Liver (tissue), 3 donors: ENCODE data around the gene TNS3.

Experiments
- GABPA ChIP-seq, 2 donors: IDR thresholded peaks in 1 of 2; conservative IDR thresholded peaks in 1 of 2; 2 replicates each; pipeline ENCODE4 v1.6.1; 2016; ENCODE audit warnings: antibody characterized with exemption in 2 of 2, mild to moderate bottlenecking in 1 of 2, moderate library complexity in 1 of 2
- RAD21 ChIP-seq, 2 donors: IDR thresholded peaks; 2 replicates each; pipeline ENCODE4 v1.6.1; 2016; ENCODE audit warnings: antibody characterized with exemption in 2 of 2, mild to moderate bottlenecking in 2 of 2
- RXRA ChIP-seq, 2 donors: IDR thresholded peaks; 2 replicates each; pipeline ENCODE4 v1.6.1; 2017 to 2018; ENCODE audit warnings: antibody characterized with exemption in 2 of 2, mild to moderate bottlenecking in 1 of 2
- TAF1 ChIP-seq: conservative IDR thresholded peaks from 2 replicates; pipeline ENCODE4 v1.6.1; 2016; ENCODE audit warnings: antibody characterized with exemption, mild to moderate bottlenecking
- YY1 ChIP-seq: IDR thresholded peaks from 2 replicates; pipeline ENCODE4 v1.6.1; 2016; ENCODE audit warnings: antibody characterized with exemption, mild to moderate bottlenecking
- TF ChIP-seq, protein P1 (sequence below): fragments of 150-350 bp; IDR thresholded peaks from 2 replicates; pipeline ENCODE4 v1.5.1; 2017; ENCODE audit warnings: improper control_type of control experiment, low read depth, low read length; ENCODE audit not compliant: missing input control
- TF ChIP-seq, protein P2 (sequence below): IDR thresholded peaks from 2 replicates; pipeline ENCODE4 v1.6.1; 2016; ENCODE audit warnings: antibody characterized with exemption
- TF ChIP-seq, protein P3 (sequence below): IDR thresholded peaks from 2 replicates; pipeline ENCODE4 v1.6.1; 2016; ENCODE audit warnings: antibody characterized with exemption, mild to moderate bottlenecking
- donor health status: healthy.
- donor health status: healthy.

DNA sequence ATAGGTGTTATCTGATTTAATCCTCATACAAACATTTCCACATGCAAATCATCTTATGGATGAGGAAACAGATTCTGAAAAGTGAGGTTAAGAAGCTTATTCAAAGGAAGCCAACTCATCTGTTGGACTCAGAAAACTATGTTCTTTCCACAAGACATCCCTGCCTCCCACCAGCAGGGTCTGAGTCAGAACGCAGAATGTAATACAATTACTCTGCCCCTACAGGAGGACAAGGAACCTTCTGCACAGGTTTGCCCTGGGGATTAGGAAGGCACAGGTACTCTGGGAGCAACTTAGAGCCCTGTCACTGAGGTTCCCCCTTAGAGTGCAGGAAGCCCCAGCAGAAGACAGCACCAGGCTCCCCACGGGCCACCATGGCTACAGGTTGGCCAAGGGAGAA is 255.7 kb downstream of the TNS3 start:
- TF ChIP-seq, protein P1, sequence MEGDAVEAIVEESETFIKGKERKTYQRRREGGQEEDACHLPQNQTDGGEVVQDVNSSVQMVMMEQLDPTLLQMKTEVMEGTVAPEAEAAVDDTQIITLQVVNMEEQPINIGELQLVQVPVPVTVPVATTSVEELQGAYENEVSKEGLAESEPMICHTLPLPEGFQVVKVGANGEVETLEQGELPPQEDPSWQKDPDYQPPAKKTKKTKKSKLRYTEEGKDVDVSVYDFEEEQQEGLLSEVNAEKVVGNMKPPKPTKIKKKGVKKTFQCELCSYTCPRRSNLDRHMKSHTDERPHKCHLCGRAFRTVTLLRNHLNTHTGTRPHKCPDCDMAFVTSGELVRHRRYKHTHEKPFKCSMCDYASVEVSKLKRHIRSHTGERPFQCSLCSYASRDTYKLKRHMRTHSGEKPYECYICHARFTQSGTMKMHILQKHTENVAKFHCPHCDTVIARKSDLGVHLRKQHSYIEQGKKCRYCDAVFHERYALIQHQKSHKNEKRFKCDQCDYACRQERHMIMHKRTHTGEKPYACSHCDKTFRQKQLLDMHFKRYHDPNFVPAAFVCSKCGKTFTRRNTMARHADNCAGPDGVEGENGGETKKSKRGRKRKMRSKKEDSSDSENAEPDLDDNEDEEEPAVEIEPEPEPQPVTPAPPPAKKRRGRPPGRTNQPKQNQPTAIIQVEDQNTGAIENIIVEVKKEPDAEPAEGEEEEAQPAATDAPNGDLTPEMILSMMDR = no peak
- TF ChIP-seq RXRA (IDR thresholded peaks at IDR 0.05) (no peak), YY1 (no peak), TAF1 (no peak), GABPA (IDR thresholded peaks at IDR 0.05 in 1 of 2, conservative IDR thresholded peaks at IDR 0.05 in 1 of 2) (no peak), RAD21 (IDR thresholded peaks at IDR 0.05) (no peak)
- TF ChIP-seq, protein P2, sequence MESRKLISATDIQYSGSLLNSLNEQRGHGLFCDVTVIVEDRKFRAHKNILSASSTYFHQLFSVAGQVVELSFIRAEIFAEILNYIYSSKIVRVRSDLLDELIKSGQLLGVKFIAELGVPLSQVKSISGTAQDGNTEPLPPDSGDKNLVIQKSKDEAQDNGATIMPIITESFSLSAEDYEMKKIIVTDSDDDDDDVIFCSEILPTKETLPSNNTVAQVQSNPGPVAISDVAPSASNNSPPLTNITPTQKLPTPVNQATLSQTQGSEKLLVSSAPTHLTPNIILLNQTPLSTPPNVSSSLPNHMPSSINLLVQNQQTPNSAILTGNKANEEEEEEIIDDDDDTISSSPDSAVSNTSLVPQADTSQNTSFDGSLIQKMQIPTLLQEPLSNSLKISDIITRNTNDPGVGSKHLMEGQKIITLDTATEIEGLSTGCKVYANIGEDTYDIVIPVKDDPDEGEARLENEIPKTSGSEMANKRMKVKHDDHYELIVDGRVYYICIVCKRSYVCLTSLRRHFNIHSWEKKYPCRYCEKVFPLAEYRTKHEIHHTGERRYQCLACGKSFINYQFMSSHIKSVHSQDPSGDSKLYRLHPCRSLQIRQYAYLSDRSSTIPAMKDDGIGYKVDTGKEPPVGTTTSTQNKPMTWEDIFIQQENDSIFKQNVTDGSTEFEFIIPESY = no peak
- TF ChIP-seq, protein P3, sequence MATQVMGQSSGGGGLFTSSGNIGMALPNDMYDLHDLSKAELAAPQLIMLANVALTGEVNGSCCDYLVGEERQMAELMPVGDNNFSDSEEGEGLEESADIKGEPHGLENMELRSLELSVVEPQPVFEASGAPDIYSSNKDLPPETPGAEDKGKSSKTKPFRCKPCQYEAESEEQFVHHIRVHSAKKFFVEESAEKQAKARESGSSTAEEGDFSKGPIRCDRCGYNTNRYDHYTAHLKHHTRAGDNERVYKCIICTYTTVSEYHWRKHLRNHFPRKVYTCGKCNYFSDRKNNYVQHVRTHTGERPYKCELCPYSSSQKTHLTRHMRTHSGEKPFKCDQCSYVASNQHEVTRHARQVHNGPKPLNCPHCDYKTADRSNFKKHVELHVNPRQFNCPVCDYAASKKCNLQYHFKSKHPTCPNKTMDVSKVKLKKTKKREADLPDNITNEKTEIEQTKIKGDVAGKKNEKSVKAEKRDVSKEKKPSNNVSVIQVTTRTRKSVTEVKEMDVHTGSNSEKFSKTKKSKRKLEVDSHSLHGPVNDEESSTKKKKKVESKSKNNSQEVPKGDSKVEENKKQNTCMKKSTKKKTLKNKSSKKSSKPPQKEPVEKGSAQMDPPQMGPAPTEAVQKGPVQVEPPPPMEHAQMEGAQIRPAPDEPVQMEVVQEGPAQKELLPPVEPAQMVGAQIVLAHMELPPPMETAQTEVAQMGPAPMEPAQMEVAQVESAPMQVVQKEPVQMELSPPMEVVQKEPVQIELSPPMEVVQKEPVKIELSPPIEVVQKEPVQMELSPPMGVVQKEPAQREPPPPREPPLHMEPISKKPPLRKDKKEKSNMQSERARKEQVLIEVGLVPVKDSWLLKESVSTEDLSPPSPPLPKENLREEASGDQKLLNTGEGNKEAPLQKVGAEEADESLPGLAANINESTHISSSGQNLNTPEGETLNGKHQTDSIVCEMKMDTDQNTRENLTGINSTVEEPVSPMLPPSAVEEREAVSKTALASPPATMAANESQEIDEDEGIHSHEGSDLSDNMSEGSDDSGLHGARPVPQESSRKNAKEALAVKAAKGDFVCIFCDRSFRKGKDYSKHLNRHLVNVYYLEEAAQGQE = no peak
